ENCODE measurements around the gene TIPARP.

DNA sequence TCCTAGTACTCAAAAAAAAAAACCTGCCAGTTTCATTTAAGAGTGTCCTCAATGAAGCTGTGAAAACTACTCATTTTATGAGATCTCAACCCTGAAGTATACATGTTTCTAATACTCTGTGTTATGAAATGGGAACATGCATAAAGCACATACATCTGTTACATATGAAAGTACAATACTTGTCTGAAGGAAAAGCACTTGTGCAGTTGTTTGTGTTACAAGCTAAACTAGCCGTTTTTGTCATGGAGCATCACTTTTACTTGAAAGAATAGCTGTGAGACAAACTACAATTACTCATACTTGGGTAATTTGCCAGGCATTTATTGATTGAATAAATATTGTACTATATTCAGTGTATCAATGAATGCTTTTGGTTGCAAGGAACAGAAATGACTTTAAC lies 72.7 kb downstream of the TIPARP start:
- TF ChIP-seq POLR2AphosphoS5 (IDR thresholded peaks at IDR 0.05) (no peak), CTCF (IDR thresholded peaks at IDR 0.05) (no peak), POLR2A (IDR thresholded peaks at IDR 0.05) (no peak)

All from sigmoid colon (tissue), 4 donors.